Trophoblast cell (in vitro differentiated cells and primary cell): Measurements from ENCODE around the gene PC.

ENCODE experiments used
- DNase-seq, 2 donors: peaks; one replicate each; pipeline ENCODE4 v3.0.0-alpha.2; 2016
- H2AFZ ChIP-seq: 2 replicates; pipeline ENCODE4 v1.6.1; 2013; ENCODE audit warnings: low read length, moderate library complexity, mild to moderate bottlenecking; ENCODE audit not compliant: insufficient read depth, poor library complexity
- H2AK5ac ChIP-seq: 2 replicates; pipeline ENCODE4 v1.6.1; 2013; ENCODE audit warnings: mild to moderate bottlenecking, low read length
- H2BK120ac ChIP-seq: 2 replicates; pipeline ENCODE4 v1.6.1; 2013; ENCODE audit warnings: low read length, mild to moderate bottlenecking, moderate library complexity; ENCODE audit not compliant: insufficient read depth, poor library complexity
- H2BK12ac ChIP-seq: 2 replicates; pipeline ENCODE4 v1.6.1; 2013; ENCODE audit warnings: mild to moderate bottlenecking, low read length, moderate library complexity
- H2BK5ac ChIP-seq: 2 replicates; pipeline ENCODE4 v1.6.1; 2013; ENCODE audit warnings: low read length, low read depth, moderate library complexity, mild to moderate bottlenecking; ENCODE audit not compliant: poor library complexity
- H3K14ac ChIP-seq: 2 replicates; pipeline ENCODE4 v1.6.1; 2013; ENCODE audit warnings: mild to moderate bottlenecking, low read length
- H3K18ac ChIP-seq: 2 replicates; pipeline ENCODE4 v1.6.1; 2013; ENCODE audit warnings: mild to moderate bottlenecking, low read length
- H3K23ac ChIP-seq: 2 replicates; pipeline ENCODE4 v1.6.1; 2013; ENCODE audit warnings: low read length
- H3K27ac ChIP-seq: 2 replicates; pipeline ENCODE4 v1.5.1; 2013; ENCODE audit warnings: low read depth, mild to moderate bottlenecking, inconsistent platforms, low read length, moderate library complexity
- H3K27me3 ChIP-seq: 2 replicates; pipeline ENCODE4 v1.6.1; 2013; ENCODE audit warnings: inconsistent platforms, mild to moderate bottlenecking, low read length, moderate library complexity; ENCODE audit not compliant: insufficient read depth
- H3K36me3 ChIP-seq, 2 experiments: 1 replicate in 1 of 2; 2 replicates in 1 of 2; pipeline ENCODE4 v1.6.1; 2013; ENCODE audit warnings: low read length in 2 of 2, mild to moderate bottlenecking in 2 of 2, moderate library complexity in 1 of 2; ENCODE audit not compliant: insufficient read depth in 2 of 2, control insufficient read depth in 1 of 2
- H3K4ac ChIP-seq: 2 replicates; pipeline ENCODE4 v1.6.1; 2013; ENCODE audit warnings: low read depth, mild to moderate bottlenecking, low read length, moderate library complexity
- H3K4me1 ChIP-seq, 2 experiments: 1 replicate in 1 of 2; 2 replicates in 1 of 2; pipeline ENCODE4 v1.6.1; 2013; ENCODE audit warnings: low read length in 2 of 2, mild to moderate bottlenecking in 2 of 2, moderate library complexity in 1 of 2; ENCODE audit not compliant: insufficient read depth in 2 of 2, control insufficient read depth in 1 of 2
- H3K4me2 ChIP-seq: 2 replicates; pipeline ENCODE4 v1.6.1; 2013; ENCODE audit warnings: inconsistent platforms, mild to moderate bottlenecking, low read length, moderate library complexity
- H3K4me3 ChIP-seq: 2 replicates; pipeline ENCODE4 v1.5.1; 2013; ENCODE audit warnings: mild to moderate bottlenecking, low read depth, low read length, inconsistent platforms
- H3K79me1 ChIP-seq: one replicate; pipeline ENCODE4 v1.6.1; 2013; ENCODE audit warnings: low read length
- H3K79me2 ChIP-seq: 2 replicates; pipeline ENCODE4 v1.6.1; 2013; ENCODE audit warnings: low read length, mild to moderate bottlenecking; ENCODE audit not compliant: control insufficient read depth, insufficient read depth, poor library complexity
- H3K9ac ChIP-seq: 2 replicates; pipeline ENCODE4 v1.6.1; 2013; ENCODE audit warnings: mild to moderate bottlenecking, low read length
- H3K9me3 ChIP-seq: 2 replicates; pipeline ENCODE4 v1.6.1; 2013; ENCODE audit warnings: low read depth, mild to moderate bottlenecking, control low read depth, inconsistent platforms, low read length; ENCODE audit not compliant: insufficient read depth
- H4K12ac ChIP-seq: 2 replicates; pipeline ENCODE4 v1.6.1; 2013; ENCODE audit warnings: low read depth, mild to moderate bottlenecking, low read length, moderate library complexity
- H4K8ac ChIP-seq: 2 replicates; pipeline ENCODE4 v1.6.1; 2013; ENCODE audit warnings: low read depth, mild to moderate bottlenecking, low read length, moderate library complexity
- H4K91ac ChIP-seq: one replicate; pipeline ENCODE4 v1.6.1; 2013; ENCODE audit warnings: low read depth, mild to moderate bottlenecking, low read length, moderate library complexity
- WGBS: extraction: QIAGEN DNeasy Blood & Tissue Kit; methylation state at CpG from one replicate; pipeline ENCODE4 v1.1.7; 2013; ENCODE audit warnings: missing lambda C conversion rate; ENCODE audit not compliant: insufficient read length, insufficient coverage; ENCODE audit errors: extremely low coverage; 5-methylcytosine and 5-hydroxymethylcytosine counted together

Gene PC

DNA sequence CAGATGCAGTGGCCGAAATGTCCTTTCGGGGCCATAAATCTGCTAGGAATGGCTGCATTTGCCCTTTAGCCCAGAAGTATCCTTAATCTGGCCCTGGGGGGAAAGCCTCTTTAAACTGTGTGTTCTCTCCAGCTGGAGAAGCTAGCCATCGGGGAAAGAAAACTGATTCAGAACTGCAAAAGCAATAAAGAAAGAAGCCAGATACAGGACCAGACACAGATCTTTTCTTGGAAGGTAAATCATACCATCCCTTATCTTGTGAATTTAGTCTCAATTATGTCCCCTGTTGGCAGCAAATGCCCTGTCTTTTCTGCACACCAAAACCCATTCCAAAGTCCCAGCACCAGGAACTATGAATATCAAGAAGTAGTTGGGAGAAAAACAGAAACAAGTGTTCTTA lies 25.6 kb downstream of the PC start:
- Histone ChIP-seq H3K27me3 (no peaks in the 10 kb centered on the region), H2AK5ac (no peak overlapping the region), H3K4me1 (peaks cover 2 to 5% of the 10 kb centered on the region in 2 experiments), H2AFZ (no peak overlapping the region), H4K91ac (no peak overlapping the region), H3K79me1 (no peaks in the 10 kb centered on the region), H4K8ac (no peak overlapping the region), H3K79me2 (no peaks in the 10 kb centered on the region), H3K4me2 (no peak overlapping the region), H3K4me3 (no peak overlapping the region), H3K14ac (no peak overlapping the region), H4K12ac (no peak overlapping the region), H2BK12ac (no peak overlapping the region), H3K23ac (no peak overlapping the region), H2BK120ac (no peak overlapping the region), H2BK5ac (no peak overlapping the region), H3K4ac (no peak overlapping the region), H3K9me3 (no peaks in the 10 kb centered on the region), H3K9ac (no peak overlapping the region), H3K18ac (no peak overlapping the region), H3K27ac (no peak overlapping the region), H3K36me3 (no peaks in the 10 kb centered on the region)
- DNase-seq, result no peak
- no CpG with 5 or more reads among the region's 3 CpGs for WGBS

DNA sequence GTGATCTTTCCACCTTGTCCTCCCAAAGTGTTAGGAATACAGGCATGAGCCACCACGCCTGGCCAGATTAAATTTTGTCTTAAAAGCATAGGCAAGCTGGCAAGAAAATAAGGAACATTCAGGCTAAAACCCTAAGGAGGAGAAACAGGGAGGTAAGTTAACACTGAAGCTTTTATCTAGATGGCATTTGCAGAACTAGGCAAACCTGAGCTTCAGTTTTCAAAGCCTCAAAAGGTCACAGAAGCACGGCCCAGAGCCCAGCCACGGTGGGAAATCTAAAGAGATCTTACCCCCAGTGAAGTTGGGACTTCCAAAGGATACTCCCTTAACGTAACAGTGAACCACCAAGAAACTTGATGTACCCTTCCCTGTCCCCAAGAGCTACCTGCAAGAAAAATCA lies 28.4 kb downstream of the PC start:
- Histone ChIP-seq H2AK5ac (no peak overlapping the region), H3K4me1 (peaks cover 0 to 5% of the 10 kb centered on the region in 2 experiments), H4K12ac (no peak overlapping the region), H3K79me1 (no peaks in the 10 kb centered on the region), H4K8ac (no peak overlapping the region), H2BK5ac (no peak overlapping the region), H3K18ac (no peak overlapping the region), H3K27me3 (no peaks in the 10 kb centered on the region), H3K4ac (no peak overlapping the region), H3K4me2 (no peak overlapping the region), H2AFZ (no peak overlapping the region), H4K91ac (no peak overlapping the region), H2BK120ac (no peak overlapping the region), H3K79me2 (no peaks in the 10 kb centered on the region), H3K36me3 (no peaks in the 10 kb centered on the region), H3K27ac (no peak overlapping the region), H3K4me3 (no peak overlapping the region), H3K9me3 (no peaks in the 10 kb centered on the region), H2BK12ac (no peak overlapping the region), H3K23ac (no peak overlapping the region), H3K14ac (no peak overlapping the region), H3K9ac (no peak overlapping the region)
- WGBS, result no CpG with 5 or more reads among the region's 4 CpGs
- no peak for DNase-seq

DNA sequence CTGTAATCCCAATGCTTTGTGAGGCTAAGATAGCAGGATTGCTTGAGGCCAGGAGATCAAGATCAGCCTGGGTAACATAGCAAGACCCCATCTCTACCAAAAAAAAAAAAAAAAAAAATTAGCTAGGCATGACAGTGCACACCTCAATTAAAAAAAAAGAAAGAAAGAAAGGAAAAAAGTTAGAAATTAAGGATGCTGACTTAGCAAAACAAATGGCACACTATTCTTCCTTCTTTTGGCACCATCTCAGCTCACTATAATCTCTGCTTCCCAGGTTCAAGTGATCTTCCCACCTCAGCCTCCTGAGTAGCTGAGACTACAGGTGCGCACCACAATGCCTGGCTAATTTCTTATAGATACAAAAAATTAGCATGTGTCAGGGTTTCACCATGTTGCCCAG lies 33.9 kb downstream of the PC start:
- Histone ChIP-seq H4K91ac (no peak overlapping the region), H2BK120ac (no peak overlapping the region), H3K79me2 (no peaks in the 10 kb centered on the region), H2AK5ac (no peak overlapping the region), H2BK12ac (no peak overlapping the region), H3K18ac (no peak overlapping the region), H3K4me2 (no peak overlapping the region), H3K79me1 (no peaks in the 10 kb centered on the region), H3K9ac (no peak overlapping the region), H2BK5ac (no peak overlapping the region), H3K4me3 (no peak overlapping the region), H3K14ac (no peak overlapping the region), H3K4ac (no peak overlapping the region), H3K23ac (no peak overlapping the region), H2AFZ (no peak overlapping the region), H4K12ac (no peak overlapping the region), H3K9me3 (no peaks in the 10 kb centered on the region), H3K36me3 (no peaks in the 10 kb centered on the region), H3K27me3 (no peaks in the 10 kb centered on the region), H4K8ac (no peak overlapping the region), H3K4me1 (no peaks in the 10 kb centered on the region), H3K27ac (no peak overlapping the region)
- no CpG with 5 or more reads among the region's 1 CpG for WGBS
- no peak for DNase-seq

DNA sequence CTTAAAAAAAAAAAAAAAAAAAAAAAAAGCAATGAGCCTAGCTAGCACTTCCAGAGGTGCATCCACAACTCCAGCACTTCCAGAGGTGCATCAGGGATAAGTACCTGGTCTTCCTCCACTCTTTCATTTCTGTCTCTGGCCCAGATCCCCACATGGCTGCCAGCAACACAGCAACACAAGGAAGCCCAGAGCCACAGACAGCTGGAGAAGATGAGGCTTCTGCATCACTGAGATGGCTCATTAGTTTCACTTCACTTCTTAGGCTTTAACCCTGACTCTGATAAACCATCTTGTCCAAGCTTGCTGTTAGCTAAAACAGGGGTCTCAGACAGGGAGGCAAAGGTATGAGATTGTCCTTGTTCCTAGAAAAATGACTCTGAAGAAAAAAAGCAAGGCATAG lies 35.6 kb downstream of the PC start:
- Histone ChIP-seq H2AK5ac (no peak overlapping the region), H3K23ac (no peak overlapping the region), H3K79me1 (no peaks in the 10 kb centered on the region), H3K4me3 (no peak overlapping the region), H3K36me3 (no peaks in the 10 kb centered on the region), H2BK5ac (no peak overlapping the region), H3K9ac (no peak overlapping the region), H3K4ac (no peak overlapping the region), H3K9me3 (no peaks in the 10 kb centered on the region), H3K79me2 (no peaks in the 10 kb centered on the region), H4K91ac (no peak overlapping the region), H3K18ac (no peak overlapping the region), H3K4me2 (no peak overlapping the region), H3K27ac (no peak overlapping the region), H4K8ac (no peak overlapping the region), H2BK12ac (no peak overlapping the region), H3K14ac (no peak overlapping the region), H3K4me1 (no peaks in the 10 kb centered on the region), H2AFZ (no peak overlapping the region), H3K27me3 (no peaks in the 10 kb centered on the region), H2BK120ac (no peak overlapping the region), H4K12ac (no peak overlapping the region)
- DNase-seq, result no peak
